ENCODE measurements around the gene GNG2. TPM values are rescaled to one million over a fixed set of nuclear protein-coding genes. Genes with fewer than 3 reads are reported as not detected.

The GNG2 gene
- total RNA-seq, 6 experiments from 2014 or later = 1.9 to 7.6 (median 3.5) TPM

- Histone ChIP-seq H3K27ac (no peak overlapping the region), H3K4me1 (no peaks in the 10 kb centered on the region), H3K36me3 (no peaks in the 10 kb centered on the region), H3K27me3 (no peaks in the 10 kb centered on the region), H3K9me3 (no peaks in the 10 kb centered on the region), H3K4me3 (no peak overlapping the region)
- 73% methylated on average over 9 of the region's 9 CpGs for WGBS (ENCODE audit: insufficient coverage, low coverage, low lambda C conversion rate, missing lambda C conversion rate)
- ATAC-seq (no peak), DNase-seq (no peak)
- intact Hi-C loops (cut with DNase I) = no loop called here
- no peak for TF ChIP-seq POLR2A (IDR thresholded peaks at IDR 0.05)
- TF ChIP-seq CTCF (IDR thresholded peaks at IDR 0.05) = no peak
Observed at GRCh38 chr14:51818748-51819380, 41.5 kb upstream of the GNG2 start.

- no peak for DNase-seq
- Histone ChIP-seq H3K4me3 (no peak overlapping the region), H3K27me3 (no peaks in the 10 kb centered on the region), H3K27ac (no peak overlapping the region), H3K9me3 (no peaks in the 10 kb centered on the region), H3K36me3 (no peaks in the 10 kb centered on the region), H3K4me1 (no peaks in the 10 kb centered on the region)
- no peak for ATAC-seq
- intact Hi-C loops (cut with DNase I) = no loop called here
- TF ChIP-seq CTCF (IDR thresholded peaks at IDR 0.05) = no peak
- no peak for TF ChIP-seq POLR2A (IDR thresholded peaks at IDR 0.05)
Observed at GRCh38 chr14:51821822-51822221, 38.6 kb upstream of the GNG2 start.

GRCh38 chr14:51822499-51822898, 37.9 kb upstream of the GNG2 start:
- Histone ChIP-seq H3K27me3 (no peaks in the 10 kb centered on the region), H3K27ac (no peak overlapping the region), H3K4me3 (no peak overlapping the region), H3K9me3 (no peaks in the 10 kb centered on the region), H3K36me3 (no peaks in the 10 kb centered on the region), H3K4me1 (no peaks in the 10 kb centered on the region)
- TF ChIP-seq CTCF (IDR thresholded peaks at IDR 0.05) (no peak), POLR2A (IDR thresholded peaks at IDR 0.05) (no peak)
- 38% methylated on average over 2 of the region's 2 CpGs for whole genome bisulfite sequencing (ENCODE audit: insufficient coverage, low coverage, low lambda C conversion rate, missing lambda C conversion rate)
- ATAC-seq (no peak), DNase-seq (no peak)
- intact Hi-C loops (cut with DNase I) = no loop called here

GRCh38 chr14:51823706-51824105, 36.7 kb upstream of the GNG2 start:
- no peaks in the 10 kb centered on the region for H3K36me3 ChIP-seq
- H3K27me3 ChIP-seq = no peaks in the 10 kb centered on the region
- WGBS (ENCODE audit: insufficient coverage, low coverage, low lambda C conversion rate, missing lambda C conversion rate) = 57% methylated on average over 6 of the region's 6 CpGs
- no peak for TF ChIP-seq POLR2A (IDR thresholded peaks at IDR 0.05)
- no peak for TF ChIP-seq CTCF (IDR thresholded peaks at IDR 0.05)
- H3K4me3 ChIP-seq = no peak overlapping the region
- H3K9me3 ChIP-seq = no peaks in the 10 kb centered on the region
- no peak for ATAC-seq
- no peak overlapping the region for H3K27ac ChIP-seq
- intact Hi-C loops (cut with DNase I) = no loop called here
- no peaks in the 10 kb centered on the region for H3K4me1 ChIP-seq
- no peak for DNase-seq

GRCh38 chr14:51824191-51824590, 36.2 kb upstream of the GNG2 start:
- 53% methylated on average over 3 of the region's 3 CpGs for WGBS (ENCODE audit: insufficient coverage, low coverage, low lambda C conversion rate, missing lambda C conversion rate)
- no peak for ATAC-seq
- DNase-seq = no peak
- Histone ChIP-seq H3K4me3 (no peak overlapping the region), H3K27ac (no peak overlapping the region), H3K36me3 (no peaks in the 10 kb centered on the region), H3K4me1 (no peaks in the 10 kb centered on the region), H3K27me3 (no peaks in the 10 kb centered on the region), H3K9me3 (no peaks in the 10 kb centered on the region)
- intact Hi-C loops (cut with DNase I) = no loop called here
- TF ChIP-seq CTCF (IDR thresholded peaks at IDR 0.05) (no peak), POLR2A (IDR thresholded peaks at IDR 0.05) (no peak)
